Brain microvascular endothelial cell (primary cell): ENCODE results near the gene PPP1R12A.

Experiments
- DNase-seq: peaks from one replicate; pipeline ENCODE4 v3.0.0-alpha.2; 2020
- H3K27ac ChIP-seq: fragments of 250-450 bp; sonication (Bioruptor Pico); 2 replicates; pipeline ENCODE4 v1.5.1; 2020; ENCODE audit warnings: mild to moderate bottlenecking, moderate library complexity
- H3K27me3 ChIP-seq: fragments of 250-450 bp; sonication (Bioruptor Pico); replicated peaks from 2 replicates; pipeline ENCODE4 v1.5.1; 2020; ENCODE audit warnings: mild to moderate bottlenecking
- H3K36me3 ChIP-seq: fragments of 250-450 bp; sonication (Bioruptor Pico); replicated peaks from 2 replicates; pipeline ENCODE4 v1.5.1; 2020; ENCODE audit warnings: mild to moderate bottlenecking
- H3K4me3 ChIP-seq: 2 replicates; pipeline ENCODE4 v1.5.1; 2011; ENCODE audit warnings: low read depth, mild to moderate bottlenecking, control low read depth, low read length, moderate library complexity
- CTCF ChIP-seq: IDR thresholded peaks from 2 replicates; pipeline ENCODE4 v1.5.1; 2011; ENCODE audit warnings: low read depth, mild to moderate bottlenecking, moderate library complexity, low read length, control low read depth, inconsistent platforms; ENCODE audit errors: missing control alignments
- in situ Hi-C: cut with HindIII; loops from 2 replicates; pipeline ENCODE4 v1.10.0; 2017; ENCODE audit warnings: low sequenced_read_pairs, low pct_ligation_motif_present

PPP1R12A gene

GRCh38 chr12:79975143-79975542 lies 40.2 kb upstream of the PPP1R12A start:
- Histone ChIP-seq H3K4me3 (no peak overlapping the region), H3K27ac (no peak overlapping the region), H3K36me3 (no peaks in the 10 kb centered on the region), H3K27me3 (no peaks in the 10 kb centered on the region)
- no peak for DNase-seq
- TF ChIP-seq CTCF: no peak
- in situ Hi-C loops: no loop called here

- Histone ChIP-seq H3K36me3 (no peaks in the 10 kb centered on the region), H3K27me3 (no peaks in the 10 kb centered on the region), H3K27ac (no peak overlapping the region), H3K4me3 (no peak overlapping the region)
- in situ Hi-C loops: no loop called here
- no peak for DNase-seq
- TF ChIP-seq CTCF: no peak
Observed at GRCh38 chr12:79973801-79974200, 38.9 kb upstream of the PPP1R12A start.

GRCh38 chr12:79964100-79964627 lies 29.3 kb upstream of the PPP1R12A start:
- no peaks in the 10 kb centered on the region for H3K27me3 ChIP-seq
- no peak overlapping the region for H3K4me3 ChIP-seq
- DNase-seq: no peak
- H3K27ac ChIP-seq: no peak overlapping the region
- no peaks in the 10 kb centered on the region for H3K36me3 ChIP-seq
- TF ChIP-seq CTCF: no peak
- in situ Hi-C loops: no loop called here

GRCh38 chr12:79961411-79961810 lies 26.5 kb upstream of the PPP1R12A start:
- Histone ChIP-seq H3K4me3 (no peak overlapping the region), H3K36me3 (no peaks in the 10 kb centered on the region), H3K27me3 (no peaks in the 10 kb centered on the region), H3K27ac (no peak overlapping the region)
- TF ChIP-seq CTCF: no peak
- no peak for DNase-seq
- in situ Hi-C loops: no loop called here

- Histone ChIP-seq H3K4me3 (no peak overlapping the region), H3K36me3 (no peaks in the 10 kb centered on the region), H3K27ac (no peak overlapping the region), H3K27me3 (no peaks in the 10 kb centered on the region)
- no peak for TF ChIP-seq CTCF
- DNase-seq: no peak
- in situ Hi-C loops: no loop called here
Observed at GRCh38 chr12:79959484-79959883, 24.6 kb upstream of the PPP1R12A start.

GRCh38 chr12:79956896-79957295 lies 22.0 kb upstream of the PPP1R12A start:
- Histone ChIP-seq H3K36me3 (no peaks in the 10 kb centered on the region), H3K4me3 (no peak overlapping the region), H3K27ac (no peak overlapping the region), H3K27me3 (no peaks in the 10 kb centered on the region)
- in situ Hi-C loops: no loop called here
- no peak for DNase-seq
- no peak for TF ChIP-seq CTCF
